ENCODE data around the gene MUC6. TPM values are rescaled to one million over a fixed set of nuclear protein-coding genes. Genes with fewer than 3 reads are reported as not detected.

MUC6 gene
- total and polyA plus RNA-seq, 10 of the 15 experiments (the other 5 are each of a cell fraction or from before 2014, with no cell fraction given): 0.03 TPM; not detected in 8

DNA sequence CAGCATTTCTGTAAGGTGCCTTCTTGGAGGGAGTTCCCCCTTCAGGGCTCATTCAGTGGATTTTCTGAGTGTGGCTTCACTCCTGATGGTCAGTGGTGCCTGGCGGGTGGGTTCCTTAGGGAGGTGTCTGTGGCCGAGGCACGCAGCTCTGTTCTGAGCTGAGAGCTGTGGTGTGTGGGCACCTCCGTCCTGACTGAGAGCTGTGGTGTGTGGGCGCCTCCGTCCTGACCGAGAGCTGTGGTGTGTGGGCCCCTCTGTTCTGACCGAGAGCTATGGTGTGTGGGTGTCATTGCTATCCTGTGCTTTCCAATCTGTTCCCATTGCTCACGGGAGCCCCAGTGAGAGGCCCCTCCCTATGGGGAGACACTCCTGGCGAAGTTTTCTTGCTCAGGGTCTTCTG is 39.8 kb downstream of the MUC6 start (continued):
- TF ChIP-seq, protein P1, sequence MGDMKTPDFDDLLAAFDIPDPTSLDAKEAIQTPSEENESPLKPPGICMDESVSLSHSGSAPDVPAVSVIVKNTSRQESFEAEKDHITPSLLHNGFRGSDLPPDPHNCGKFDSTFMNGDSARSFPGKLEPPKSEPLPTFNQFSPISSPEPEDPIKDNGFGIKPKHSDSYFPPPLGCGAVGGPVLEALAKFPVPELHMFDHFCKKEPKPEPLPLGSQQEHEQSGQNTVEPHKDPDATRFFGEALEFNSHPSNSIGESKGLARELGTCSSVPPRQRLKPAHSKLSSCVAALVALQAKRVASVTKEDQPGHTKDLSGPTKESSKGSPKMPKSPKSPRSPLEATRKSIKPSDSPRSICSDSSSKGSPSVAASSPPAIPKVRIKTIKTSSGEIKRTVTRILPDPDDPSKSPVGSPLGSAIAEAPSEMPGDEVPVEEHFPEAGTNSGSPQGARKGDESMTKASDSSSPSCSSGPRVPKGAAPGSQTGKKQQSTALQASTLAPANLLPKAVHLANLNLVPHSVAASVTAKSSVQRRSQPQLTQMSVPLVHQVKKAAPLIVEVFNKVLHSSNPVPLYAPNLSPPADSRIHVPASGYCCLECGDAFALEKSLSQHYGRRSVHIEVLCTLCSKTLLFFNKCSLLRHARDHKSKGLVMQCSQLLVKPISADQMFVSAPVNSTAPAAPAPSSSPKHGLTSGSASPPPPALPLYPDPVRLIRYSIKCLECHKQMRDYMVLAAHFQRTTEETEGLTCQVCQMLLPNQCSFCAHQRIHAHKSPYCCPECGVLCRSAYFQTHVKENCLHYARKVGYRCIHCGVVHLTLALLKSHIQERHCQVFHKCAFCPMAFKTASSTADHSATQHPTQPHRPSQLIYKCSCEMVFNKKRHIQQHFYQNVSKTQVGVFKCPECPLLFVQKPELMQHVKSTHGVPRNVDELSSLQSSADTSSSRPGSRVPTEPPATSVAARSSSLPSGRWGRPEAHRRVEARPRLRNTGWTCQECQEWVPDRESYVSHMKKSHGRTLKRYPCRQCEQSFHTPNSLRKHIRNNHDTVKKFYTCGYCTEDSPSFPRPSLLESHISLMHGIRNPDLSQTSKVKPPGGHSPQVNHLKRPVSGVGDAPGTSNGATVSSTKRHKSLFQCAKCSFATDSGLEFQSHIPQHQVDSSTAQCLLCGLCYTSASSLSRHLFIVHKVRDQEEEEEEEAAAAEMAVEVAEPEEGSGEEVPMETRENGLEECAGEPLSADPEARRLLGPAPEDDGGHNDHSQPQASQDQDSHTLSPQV (IDR thresholded peaks at IDR 0.05): no peak
- TF ChIP-seq, protein P2, sequence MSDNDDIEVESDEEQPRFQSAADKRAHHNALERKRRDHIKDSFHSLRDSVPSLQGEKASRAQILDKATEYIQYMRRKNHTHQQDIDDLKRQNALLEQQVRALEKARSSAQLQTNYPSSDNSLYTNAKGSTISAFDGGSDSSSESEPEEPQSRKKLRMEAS (IDR thresholded peaks at IDR 0.05; ENCODE audit: low read depth, low read length): no peak
- TF ChIP-seq PAX5 (IDR thresholded peaks at IDR 0.05; ENCODE audit: borderline replicate concordance, low read depth, low read length): 0 out of 2 replicates have a peak, but pooled peaks have one; percentile 59
- TF ChIP-seq MTA2 (IDR thresholded peaks at IDR 0.05; ENCODE audit: low read depth): no peak
- TF ChIP-seq SREBF1 (IDR thresholded peaks at IDR 0.05; ENCODE audit: low read length): no peak
- TF ChIP-seq, protein P3, sequence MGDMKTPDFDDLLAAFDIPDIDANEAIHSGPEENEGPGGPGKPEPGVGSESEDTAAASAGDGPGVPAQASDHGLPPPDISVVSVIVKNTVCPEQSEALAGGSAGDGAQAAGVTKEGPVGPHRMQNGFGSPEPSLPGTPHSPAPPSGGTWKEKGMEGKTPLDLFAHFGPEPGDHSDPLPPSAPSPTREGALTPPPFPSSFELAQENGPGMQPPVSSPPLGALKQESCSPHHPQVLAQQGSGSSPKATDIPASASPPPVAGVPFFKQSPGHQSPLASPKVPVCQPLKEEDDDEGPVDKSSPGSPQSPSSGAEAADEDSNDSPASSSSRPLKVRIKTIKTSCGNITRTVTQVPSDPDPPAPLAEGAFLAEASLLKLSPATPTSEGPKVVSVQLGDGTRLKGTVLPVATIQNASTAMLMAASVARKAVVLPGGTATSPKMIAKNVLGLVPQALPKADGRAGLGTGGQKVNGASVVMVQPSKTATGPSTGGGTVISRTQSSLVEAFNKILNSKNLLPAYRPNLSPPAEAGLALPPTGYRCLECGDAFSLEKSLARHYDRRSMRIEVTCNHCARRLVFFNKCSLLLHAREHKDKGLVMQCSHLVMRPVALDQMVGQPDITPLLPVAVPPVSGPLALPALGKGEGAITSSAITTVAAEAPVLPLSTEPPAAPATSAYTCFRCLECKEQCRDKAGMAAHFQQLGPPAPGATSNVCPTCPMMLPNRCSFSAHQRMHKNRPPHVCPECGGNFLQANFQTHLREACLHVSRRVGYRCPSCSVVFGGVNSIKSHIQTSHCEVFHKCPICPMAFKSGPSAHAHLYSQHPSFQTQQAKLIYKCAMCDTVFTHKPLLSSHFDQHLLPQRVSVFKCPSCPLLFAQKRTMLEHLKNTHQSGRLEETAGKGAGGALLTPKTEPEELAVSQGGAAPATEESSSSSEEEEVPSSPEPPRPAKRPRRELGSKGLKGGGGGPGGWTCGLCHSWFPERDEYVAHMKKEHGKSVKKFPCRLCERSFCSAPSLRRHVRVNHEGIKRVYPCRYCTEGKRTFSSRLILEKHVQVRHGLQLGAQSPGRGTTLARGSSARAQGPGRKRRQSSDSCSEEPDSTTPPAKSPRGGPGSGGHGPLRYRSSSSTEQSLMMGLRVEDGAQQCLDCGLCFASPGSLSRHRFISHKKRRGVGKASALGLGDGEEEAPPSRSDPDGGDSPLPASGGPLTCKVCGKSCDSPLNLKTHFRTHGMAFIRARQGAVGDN (IDR thresholded peaks at IDR 0.05): no peak
- TF ChIP-seq MYB (IDR thresholded peaks at IDR 0.05; ENCODE audit: borderline replicate concordance, low read depth, low read length): no peak
- no peak for TF ChIP-seq TCF12 (IDR thresholded peaks at IDR 0.05; ENCODE audit: low read depth, low read length)
- no peak for TF ChIP-seq MYC (IDR thresholded peaks at IDR 0.05; ENCODE audit: insufficient read depth, insufficient read length, insufficient replicate concordance, low read length, severe bottlenecking)
- TF ChIP-seq EGR1 (IDR thresholded peaks at IDR 0.05; ENCODE audit: borderline replicate concordance in 1 of 2, low read depth in 2 of 2, low read length in 2 of 2): peak in 1 of 2 experiments; percentile 43; a peak in 1 of 3 replicates
- TF ChIP-seq IKZF2 (IDR thresholded peaks at IDR 0.05): peak; percentile 32 to 33; a peak in 2 of 4 replicates
- TF ChIP-seq KAT2A (conservative IDR thresholded peaks at IDR 0.05; ENCODE audit: control insufficient read depth, low read depth, low read length): no peak
- TF ChIP-seq EED (IDR thresholded peaks at IDR 0.05; ENCODE audit: low read depth): peak; percentile 25; the same call in 1 of the 2 replicates
- TF ChIP-seq TAF1 (IDR thresholded peaks at IDR 0.05; ENCODE audit: borderline replicate concordance, low read depth, low read length): no peak
- no peak for TF ChIP-seq IRF4 (IDR thresholded peaks at IDR 0.05; ENCODE audit: low read depth, low read length)
- TF ChIP-seq, protein P4, sequence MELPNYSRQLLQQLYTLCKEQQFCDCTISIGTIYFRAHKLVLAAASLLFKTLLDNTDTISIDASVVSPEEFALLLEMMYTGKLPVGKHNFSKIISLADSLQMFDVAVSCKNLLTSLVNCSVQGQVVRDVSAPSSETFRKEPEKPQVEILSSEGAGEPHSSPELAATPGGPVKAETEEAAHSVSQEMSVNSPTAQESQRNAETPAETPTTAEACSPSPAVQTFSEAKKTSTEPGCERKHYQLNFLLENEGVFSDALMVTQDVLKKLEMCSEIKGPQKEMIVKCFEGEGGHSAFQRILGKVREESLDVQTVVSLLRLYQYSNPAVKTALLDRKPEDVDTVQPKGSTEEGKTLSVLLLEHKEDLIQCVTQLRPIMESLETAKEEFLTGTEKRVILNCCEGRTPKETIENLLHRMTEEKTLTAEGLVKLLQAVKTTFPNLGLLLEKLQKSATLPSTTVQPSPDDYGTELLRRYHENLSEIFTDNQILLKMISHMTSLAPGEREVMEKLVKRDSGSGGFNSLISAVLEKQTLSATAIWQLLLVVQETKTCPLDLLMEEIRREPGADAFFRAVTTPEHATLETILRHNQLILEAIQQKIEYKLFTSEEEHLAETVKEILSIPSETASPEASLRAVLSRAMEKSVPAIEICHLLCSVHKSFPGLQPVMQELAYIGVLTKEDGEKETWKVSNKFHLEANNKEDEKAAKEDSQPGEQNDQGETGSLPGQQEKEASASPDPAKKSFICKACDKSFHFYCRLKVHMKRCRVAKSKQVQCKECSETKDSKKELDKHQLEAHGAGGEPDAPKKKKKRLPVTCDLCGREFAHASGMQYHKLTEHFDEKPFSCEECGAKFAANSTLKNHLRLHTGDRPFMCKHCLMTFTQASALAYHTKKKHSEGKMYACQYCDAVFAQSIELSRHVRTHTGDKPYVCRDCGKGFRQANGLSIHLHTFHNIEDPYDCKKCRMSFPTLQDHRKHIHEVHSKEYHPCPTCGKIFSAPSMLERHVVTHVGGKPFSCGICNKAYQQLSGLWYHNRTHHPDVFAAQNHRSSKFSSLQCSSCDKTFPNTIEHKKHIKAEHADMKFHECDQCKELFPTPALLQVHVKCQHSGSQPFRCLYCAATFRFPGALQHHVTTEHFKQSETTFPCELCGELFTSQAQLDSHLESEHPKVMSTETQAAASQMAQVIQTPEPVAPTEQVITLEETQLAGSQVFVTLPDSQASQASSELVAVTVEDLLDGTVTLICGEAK (IDR thresholded peaks at IDR 0.05; ENCODE audit: borderline replicate concordance): no peak
- TF ChIP-seq TARDBP (IDR thresholded peaks at IDR 0.05; ENCODE audit: borderline replicate concordance): no peak
- TF ChIP-seq HDAC6 (IDR thresholded peaks at IDR 0.05; ENCODE audit: unreplicated experiment): no peak
- TF ChIP-seq ZNF207 (IDR thresholded peaks at IDR 0.05; ENCODE audit: borderline replicate concordance): no peak
